Sigmoid colon (tissue), 4 donors: ENCODE results near the gene MUSK.

Experiments
- EP300 ChIP-seq, 4 donors: sonication (generic); formaldehyde crosslinking; IDR thresholded peaks; one replicate each; pipeline ENCODE4 v1.6.1; 2017; ENCODE audit warnings: antibody characterized with exemption in 4 of 4
- POLR2A ChIP-seq, 2 donors: fragments of 450-650 bp; IDR thresholded peaks; one replicate each; pipeline ENCODE4 v1.6.1; 2016; ENCODE audit warnings: antibody characterized with exemption in 2 of 2, mild to moderate bottlenecking in 2 of 2, moderate library complexity in 2 of 2
- POLR2AphosphoS5 ChIP-seq, 4 donors: sonication (generic); formaldehyde crosslinking; IDR thresholded peaks; one replicate each; pipeline ENCODE4 v1.6.1; 2017; ENCODE audit warnings: antibody characterized with exemption in 4 of 4
- TF ChIP-seq, protein P1 (sequence below), 4 experiments: fragments of 450-650 bp in 3 of 4; fragments of 200-600 bp in 1 of 4; IDR thresholded peaks; one replicate each; pipeline ENCODE4 v1.5.1; 2016 to 2019; ENCODE audit warnings: antibody characterized with exemption in 4 of 4, mild to moderate bottlenecking in 3 of 4, moderate library complexity in 2 of 4

DNA sequence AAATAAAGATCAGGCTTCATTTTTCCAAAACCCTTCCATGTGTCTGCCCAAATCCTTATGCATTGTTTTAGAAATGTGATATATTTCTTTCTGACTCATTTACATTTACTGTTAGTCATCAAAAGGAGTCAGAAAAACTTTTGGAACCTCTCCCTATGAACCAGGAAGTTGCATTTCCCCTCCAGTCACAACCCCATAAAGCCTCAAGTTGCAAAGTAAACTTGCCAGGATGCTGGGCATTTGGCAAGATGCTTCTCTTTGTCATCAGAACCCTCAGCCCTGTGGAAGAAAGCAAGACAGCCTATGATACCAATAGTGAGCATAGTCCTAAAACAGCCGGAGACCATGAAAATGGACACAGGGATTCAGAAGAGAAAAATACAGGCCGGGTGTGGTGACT lies 84.2 kb downstream of the MUSK start:
- TF ChIP-seq, protein P1, sequence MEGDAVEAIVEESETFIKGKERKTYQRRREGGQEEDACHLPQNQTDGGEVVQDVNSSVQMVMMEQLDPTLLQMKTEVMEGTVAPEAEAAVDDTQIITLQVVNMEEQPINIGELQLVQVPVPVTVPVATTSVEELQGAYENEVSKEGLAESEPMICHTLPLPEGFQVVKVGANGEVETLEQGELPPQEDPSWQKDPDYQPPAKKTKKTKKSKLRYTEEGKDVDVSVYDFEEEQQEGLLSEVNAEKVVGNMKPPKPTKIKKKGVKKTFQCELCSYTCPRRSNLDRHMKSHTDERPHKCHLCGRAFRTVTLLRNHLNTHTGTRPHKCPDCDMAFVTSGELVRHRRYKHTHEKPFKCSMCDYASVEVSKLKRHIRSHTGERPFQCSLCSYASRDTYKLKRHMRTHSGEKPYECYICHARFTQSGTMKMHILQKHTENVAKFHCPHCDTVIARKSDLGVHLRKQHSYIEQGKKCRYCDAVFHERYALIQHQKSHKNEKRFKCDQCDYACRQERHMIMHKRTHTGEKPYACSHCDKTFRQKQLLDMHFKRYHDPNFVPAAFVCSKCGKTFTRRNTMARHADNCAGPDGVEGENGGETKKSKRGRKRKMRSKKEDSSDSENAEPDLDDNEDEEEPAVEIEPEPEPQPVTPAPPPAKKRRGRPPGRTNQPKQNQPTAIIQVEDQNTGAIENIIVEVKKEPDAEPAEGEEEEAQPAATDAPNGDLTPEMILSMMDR (IDR thresholded peaks at IDR 0.05): no peak
- TF ChIP-seq POLR2A (IDR thresholded peaks at IDR 0.05) (no peak), EP300 (IDR thresholded peaks at IDR 0.05) (no peak), POLR2AphosphoS5 (IDR thresholded peaks at IDR 0.05) (no peak)
